HG03045 (cell line): Measurements from ENCODE around the gene ASB6.
"Not testable (repeated sequence)": the region's sequence is repeated elsewhere in the genome, so short reads cannot be mapped to it uniquely, and the experiment has no call there.

Experiments
- ATAC-seq: cut with Tn5 transposase; IDR thresholded peaks from one replicate; pipeline ENCODE4 v1.9.1; 2021; ENCODE audit warnings: mild to moderate bottlenecking, moderate library complexity; ENCODE audit not compliant: unreplicated experiment

ASB6 gene

GRCh38 chr9:129609486-129610212 lies 32.3 kb downstream of the ASB6 start:
- no peak for ATAC-seq

GRCh38 chr9:129608561-129609481 lies 33.1 kb downstream of the ASB6 start:
- no peak for ATAC-seq

GRCh38 chr9:129607027-129607387 lies 34.9 kb downstream of the ASB6 start:
- no peak for ATAC-seq

- ATAC-seq, result no peak
Observed at GRCh38 chr9:129606161-129607026, 35.6 kb downstream of the ASB6 start.

- ATAC-seq, result no peak
Observed at GRCh38 chr9:129604766-129605163, 37.2 kb downstream of the ASB6 start.

- no peak for ATAC-seq
Observed at GRCh38 chr9:129604056-129604765, 37.7 kb downstream of the ASB6 start.

- no peak for ATAC-seq
Observed at GRCh38 chr9:129602598-129603415, 39.1 kb downstream of the ASB6 start.

GRCh38 chr9:129601082-129601674 lies 40.8 kb downstream of the ASB6 start:
- no peak for ATAC-seq

- ATAC-seq, result no peak
Observed at GRCh38 chr9:129598089-129598596, 43.8 kb downstream of the ASB6 start.

- no peak for ATAC-seq
Observed at GRCh38 chr9:129597355-129598088, 44.4 kb downstream of the ASB6 start.

GRCh38 chr9:129596541-129597331 lies 45.2 kb downstream of the ASB6 start:
- no peak for ATAC-seq

- no peak for ATAC-seq
Observed at GRCh38 chr9:129595903-129596540, 45.9 kb downstream of the ASB6 start.

- ATAC-seq, result no peak
Observed at GRCh38 chr9:129595311-129595741, 46.6 kb downstream of the ASB6 start.

- no peak for ATAC-seq
Observed at GRCh38 chr9:129594632-129595031, 47.3 kb downstream of the ASB6 start.

- not testable (repeated sequence) for ATAC-seq
Observed at GRCh38 chr9:129592790-129593189, 49.2 kb downstream of the ASB6 start.

- no peak for ATAC-seq
Observed at GRCh38 chr9:129591916-129592315, 50.0 kb downstream of the ASB6 start.

GRCh38 chr9:129590466-129590865 lies 51.5 kb downstream of the ASB6 start:
- no peak for ATAC-seq
